ENCODE measurements around the gene SPATA2.
"Not testable (repeated sequence)": the region's sequence is repeated elsewhere in the genome, so short reads cannot be mapped to it uniquely, and the experiment has no call there.

The SPATA2 gene

DNA sequence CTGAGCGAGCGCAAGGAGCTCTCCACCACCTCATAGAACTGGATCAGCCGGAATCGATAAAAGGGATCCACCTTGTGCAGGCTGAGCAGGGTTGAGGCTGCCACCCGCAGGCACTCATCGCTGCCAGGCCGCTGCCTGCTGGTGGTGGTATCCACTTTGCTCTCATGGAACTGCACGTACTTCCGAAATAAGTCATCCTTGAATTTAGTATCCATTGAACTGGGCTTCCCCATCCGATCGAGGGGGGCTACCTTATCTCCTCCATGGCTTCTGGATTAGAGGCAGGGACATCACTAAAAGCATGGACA lies 7.1 kb downstream of the SPATA2 start:
- in situ Hi-C loops (cut with HindIII; ENCODE audit: low pct_ligation_motif_present, low pct_unique_long_range_greater_than_20kb, low sequenced_read_pairs) = no loop called here
- DNase-seq = no peak

GRCh38 chr20:49907405-49908257 lies 7.7 kb downstream of the SPATA2 start:
- DNase-seq = no peak
- in situ Hi-C loops (cut with HindIII; ENCODE audit: low pct_ligation_motif_present, low pct_unique_long_range_greater_than_20kb, low sequenced_read_pairs) = no loop called here

DNA sequence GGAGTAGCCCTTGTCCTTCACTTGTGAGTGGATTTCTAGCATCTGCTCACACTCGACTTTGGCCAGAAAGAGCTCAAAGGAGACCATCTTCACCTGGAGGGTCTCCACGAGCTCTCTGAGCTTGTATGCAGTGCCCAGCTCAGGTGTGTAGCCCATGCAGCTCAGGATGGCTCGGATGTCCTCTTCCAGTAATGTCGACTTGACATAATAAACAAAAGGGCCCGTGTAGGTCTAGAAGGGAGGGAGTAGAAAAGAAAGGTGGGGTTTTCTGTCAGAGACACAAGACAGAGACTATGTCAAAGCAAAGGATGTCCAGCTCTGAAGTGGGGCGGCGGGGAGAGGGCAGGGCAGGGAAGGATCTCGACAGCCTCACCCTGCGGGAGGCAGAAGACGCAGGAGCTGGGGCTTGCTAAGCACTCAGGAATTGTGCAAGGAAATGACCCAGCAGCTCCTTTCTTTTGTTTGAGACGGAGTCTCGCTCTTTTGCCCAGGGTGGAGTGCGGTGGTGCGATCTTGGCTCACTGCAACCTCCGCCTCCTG lies 8.6 kb downstream of the SPATA2 start:
- DNase-seq = no peak
- in situ Hi-C loops (cut with HindIII; ENCODE audit: low pct_ligation_motif_present, low pct_unique_long_range_greater_than_20kb, low sequenced_read_pairs) = no loop called here

- in situ Hi-C loops (cut with HindIII; ENCODE audit: low pct_ligation_motif_present, low pct_unique_long_range_greater_than_20kb, low sequenced_read_pairs) = no loop called here
- no peak for DNase-seq
These were observed 9.2 kb downstream of the SPATA2 start for GRCh38 chr20:49906101-49906604.

DNA sequence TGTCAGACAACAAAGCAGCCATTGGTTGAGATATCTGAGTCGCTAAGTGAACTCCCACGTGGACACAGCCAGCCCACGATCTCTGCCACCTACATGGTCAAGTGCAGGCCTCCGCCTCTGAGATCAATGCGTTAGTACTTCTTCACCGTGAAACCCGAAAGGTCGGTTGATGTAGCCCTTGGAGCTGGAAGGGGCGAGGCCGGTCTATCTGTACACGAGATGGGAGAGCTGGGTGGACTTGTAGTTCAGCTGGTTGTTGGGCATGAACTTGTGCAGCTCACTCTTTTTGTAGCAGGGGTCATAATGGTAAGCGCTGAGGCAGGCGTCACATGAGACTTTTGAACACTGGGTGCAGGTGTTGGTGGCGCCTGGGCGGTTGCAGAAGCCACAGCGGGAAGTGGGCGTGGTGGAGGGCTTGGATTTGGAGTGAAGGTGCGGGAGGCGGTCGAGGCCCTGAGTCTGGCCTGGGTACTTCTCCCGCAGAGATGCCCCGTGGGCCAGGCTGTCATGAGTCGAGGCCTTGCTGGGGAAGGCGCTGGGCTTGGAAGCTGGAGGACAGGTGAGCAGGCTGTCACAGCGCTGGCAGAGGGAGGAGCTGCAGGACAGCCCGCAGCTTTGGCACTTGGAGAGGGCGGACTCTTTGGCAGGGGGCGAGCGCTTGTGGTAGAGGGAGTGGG lies 9.8 kb downstream of the SPATA2 start:
- in situ Hi-C loops (cut with HindIII; ENCODE audit: low pct_ligation_motif_present, low pct_unique_long_range_greater_than_20kb, low sequenced_read_pairs) = no loop called here
- DNase-seq = no peak

- in situ Hi-C loops (cut with HindIII; ENCODE audit: low pct_ligation_motif_present, low pct_unique_long_range_greater_than_20kb, low sequenced_read_pairs) = no loop called here
- DNase-seq = no peak
These were observed 10.7 kb downstream of the SPATA2 start for GRCh38 chr20:49904440-49905214.

DNA sequence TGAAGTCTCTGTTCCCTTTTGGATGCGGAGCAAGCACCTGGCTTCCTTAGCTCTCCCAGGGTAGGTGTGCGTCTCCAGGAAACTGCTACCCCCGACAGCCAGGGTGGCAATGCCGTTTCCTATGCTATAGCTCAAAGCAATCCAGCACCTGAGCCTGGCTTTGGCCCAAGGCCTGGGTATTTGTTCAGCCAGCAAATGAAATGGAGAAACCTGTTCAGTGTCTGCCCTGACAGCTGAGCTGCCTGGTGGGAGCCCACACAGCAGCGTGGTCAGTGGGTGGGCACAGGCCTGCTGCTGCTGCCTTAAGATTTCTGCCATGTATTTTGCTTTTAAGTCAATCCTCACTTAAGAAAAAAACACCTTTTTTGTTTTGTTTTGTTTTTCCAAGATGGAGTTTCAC lies 13.7 kb downstream of the SPATA2 start:
- in situ Hi-C loops (cut with HindIII; ENCODE audit: low pct_ligation_motif_present, low pct_unique_long_range_greater_than_20kb, low sequenced_read_pairs) = no loop called here

DNA sequence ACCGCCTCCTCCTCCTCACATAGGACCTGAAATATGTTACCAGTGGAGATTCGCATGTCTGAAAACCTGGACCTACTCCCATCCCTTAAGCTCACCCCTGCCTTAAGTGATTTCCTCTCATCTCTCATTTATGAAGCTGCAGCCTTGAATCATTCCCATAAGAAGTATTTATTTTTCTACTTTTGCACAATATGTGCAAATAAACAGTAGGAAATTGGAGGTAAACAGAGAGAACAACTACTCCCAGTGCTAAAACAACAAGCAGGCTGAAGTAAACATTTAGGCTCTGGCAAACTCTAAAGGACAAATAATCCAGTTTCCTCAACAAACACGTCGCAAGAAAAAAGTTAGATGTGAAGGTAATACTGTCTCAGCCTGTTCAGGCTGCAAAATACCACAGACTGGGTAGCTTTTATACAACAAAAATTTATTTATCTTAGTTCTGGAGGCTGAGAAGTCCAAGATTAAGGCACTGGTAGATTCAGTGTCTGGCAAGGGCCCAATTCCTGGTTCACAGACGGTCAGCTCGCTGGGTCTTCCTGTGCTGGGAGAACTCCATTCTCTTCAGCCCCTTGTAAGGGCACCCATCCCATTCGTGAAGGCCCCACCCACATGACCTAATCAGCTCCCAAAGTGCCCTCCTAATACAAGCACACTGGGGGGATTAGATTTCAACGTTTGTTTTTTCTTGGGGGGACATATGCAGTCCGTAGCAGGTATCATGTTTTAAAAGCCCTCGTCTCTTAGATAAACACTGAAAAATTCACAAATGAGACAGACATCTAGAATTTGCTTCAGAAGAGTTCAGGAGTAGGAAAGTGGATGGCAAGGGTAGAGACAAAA lies 15.6 kb downstream of the SPATA2 start:
- in situ Hi-C loops (cut with HindIII; ENCODE audit: low pct_ligation_motif_present, low pct_unique_long_range_greater_than_20kb, low sequenced_read_pairs) = no loop called here
- no peak for DNase-seq

More for the DNA sequence above, 13.7 kb downstream of the SPATA2 start:
- no peak for DNase-seq

- in situ Hi-C loops (cut with HindIII; ENCODE audit: low pct_ligation_motif_present, low pct_unique_long_range_greater_than_20kb, low sequenced_read_pairs) = no loop called here
- no peak for DNase-seq
These were observed 19.1 kb downstream of the SPATA2 start for GRCh38 chr20:49896204-49896603.

DNA sequence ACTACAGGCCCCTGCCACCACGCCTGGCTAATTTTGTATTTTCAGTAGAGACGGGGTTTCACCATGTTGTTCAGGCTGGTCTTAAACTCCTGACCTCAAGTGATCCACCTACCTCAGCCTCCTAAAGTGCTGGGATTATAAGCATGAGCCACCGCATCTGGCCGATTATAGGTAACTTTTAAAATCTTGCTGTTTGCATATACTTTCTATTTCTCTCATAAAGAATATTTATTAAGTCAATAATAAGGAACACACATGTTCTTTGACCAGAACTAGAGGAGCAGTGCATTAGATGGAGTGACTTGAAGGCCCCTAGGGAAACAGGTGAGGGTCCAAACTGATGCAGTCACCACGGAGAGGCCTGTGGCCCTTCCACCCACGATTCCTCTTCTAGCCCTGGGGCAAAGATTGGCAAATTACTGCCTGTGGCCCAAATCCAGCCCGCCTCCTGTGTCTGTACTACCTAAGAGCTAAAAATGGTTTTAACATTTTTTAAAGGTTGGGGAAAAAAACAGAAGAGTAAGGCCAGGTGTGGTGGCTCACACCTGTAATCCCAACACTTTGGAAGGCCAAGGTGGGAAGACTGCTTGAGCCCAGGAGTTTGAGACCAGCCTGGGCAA lies 19.7 kb downstream of the SPATA2 start:
- in situ Hi-C loops (cut with HindIII; ENCODE audit: low pct_ligation_motif_present, low pct_unique_long_range_greater_than_20kb, low sequenced_read_pairs); DNase-seq: not testable (repeated sequence)

GRCh38 chr20:49894073-49894470 lies 21.3 kb downstream of the SPATA2 start:
- in situ Hi-C loops (cut with HindIII; ENCODE audit: low pct_ligation_motif_present, low pct_unique_long_range_greater_than_20kb, low sequenced_read_pairs) = no loop called here
- DNase-seq = no peak

DNA sequence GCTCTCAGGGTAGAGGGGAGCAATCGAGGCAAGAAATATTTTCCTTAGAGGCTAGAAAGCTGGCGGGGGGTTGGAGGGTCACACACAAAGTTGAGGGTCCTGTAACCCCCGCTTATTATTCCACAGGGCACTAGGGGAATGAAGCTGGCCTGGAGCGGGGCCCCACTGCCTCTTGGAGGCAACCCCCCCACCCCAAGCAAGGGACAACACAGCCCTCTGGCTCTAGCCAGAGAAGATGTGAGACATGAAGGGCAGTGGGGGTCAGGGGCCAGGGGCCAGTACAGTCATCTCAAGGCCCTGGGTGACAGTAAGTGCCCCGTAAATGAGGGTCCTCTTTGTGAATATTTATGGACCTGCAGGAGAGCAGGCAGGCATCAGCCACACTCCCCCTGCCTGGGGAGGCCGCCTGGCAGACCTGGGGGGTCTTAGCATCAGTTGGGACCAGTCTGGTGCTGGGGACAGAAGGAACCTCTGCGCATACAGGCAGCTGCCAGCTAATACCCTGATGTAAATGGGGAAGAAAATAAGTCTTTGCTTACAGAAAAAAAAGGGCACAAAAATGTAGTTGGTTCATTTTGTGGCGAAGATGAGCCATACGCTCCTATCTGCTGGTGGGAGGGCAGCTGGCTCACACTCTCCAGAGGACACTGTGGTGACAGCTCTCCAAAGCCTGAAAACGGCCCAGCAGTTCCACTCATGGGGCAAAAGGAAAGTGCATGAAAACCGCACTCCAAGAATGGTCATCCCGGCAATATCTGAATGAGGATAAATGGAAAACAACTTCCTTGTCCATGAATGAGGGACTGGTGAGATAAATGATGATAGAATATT lies 21.9 kb downstream of the SPATA2 start:
- in situ Hi-C loops (cut with HindIII; ENCODE audit: low pct_ligation_motif_present, low pct_unique_long_range_greater_than_20kb, low sequenced_read_pairs) = no loop called here
- DNase-seq = no peak

GRCh38 chr20:49892817-49893216 lies 22.5 kb downstream of the SPATA2 start:
- DNase-seq = no peak
- in situ Hi-C loops (cut with HindIII; ENCODE audit: low pct_ligation_motif_present, low pct_unique_long_range_greater_than_20kb, low sequenced_read_pairs) = no loop called here

DNA sequence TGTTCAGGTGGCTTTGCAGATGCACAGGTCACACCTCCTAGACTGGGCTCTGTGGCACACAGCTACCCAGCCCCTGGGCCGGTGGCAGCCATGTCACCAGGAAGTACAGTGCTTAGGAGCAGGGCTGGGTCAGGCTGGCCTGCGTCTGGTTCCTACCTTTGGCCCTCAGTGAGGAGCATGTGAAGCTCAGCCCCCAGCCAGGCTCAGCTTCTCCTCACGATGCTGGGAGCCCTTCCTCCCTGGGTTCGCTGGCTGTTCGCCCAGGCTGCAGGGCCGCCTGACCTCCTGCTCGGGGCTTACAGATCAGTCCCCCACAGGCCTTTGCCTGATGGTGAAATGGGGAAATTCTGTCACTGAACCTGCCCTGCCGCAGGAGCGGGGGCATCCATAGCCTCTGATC lies 23.1 kb downstream of the SPATA2 start:
- no peak for DNase-seq
- in situ Hi-C loops (cut with HindIII; ENCODE audit: low pct_ligation_motif_present, low pct_unique_long_range_greater_than_20kb, low sequenced_read_pairs) = no loop called here

DNA sequence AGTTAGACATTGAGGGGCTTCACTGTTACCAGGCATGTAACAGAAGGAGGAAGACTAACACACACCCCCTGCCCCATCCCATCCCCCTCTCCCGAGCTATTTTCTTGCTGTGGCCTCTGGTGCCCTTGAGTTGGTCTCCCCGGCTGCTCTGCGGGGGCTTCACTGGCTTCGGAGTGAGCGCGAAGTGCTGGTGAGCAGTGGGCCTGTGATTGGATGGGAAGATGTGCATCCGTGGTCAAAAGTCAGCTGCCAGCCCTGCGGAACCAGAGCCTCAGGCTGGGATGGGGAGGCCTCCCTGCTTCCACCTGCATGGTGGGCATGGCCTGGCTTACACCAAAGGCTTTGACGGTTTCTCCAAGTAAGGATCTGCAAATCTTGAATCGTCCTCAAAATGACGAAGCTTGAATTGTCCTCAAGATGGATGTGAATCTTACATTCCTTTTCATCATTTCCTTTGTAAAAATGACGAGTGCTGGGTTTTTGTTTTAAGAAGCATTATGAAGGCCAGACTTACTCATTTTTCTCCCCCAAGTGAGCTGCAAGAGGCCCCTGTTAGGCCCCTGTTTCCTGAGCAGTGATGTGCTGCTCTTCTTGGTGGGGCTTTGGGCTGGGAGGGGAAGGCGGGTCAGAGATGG lies 23.7 kb downstream of the SPATA2 start:
- in situ Hi-C loops (cut with HindIII; ENCODE audit: low pct_ligation_motif_present, low pct_unique_long_range_greater_than_20kb, low sequenced_read_pairs) = no loop called here

DNA sequence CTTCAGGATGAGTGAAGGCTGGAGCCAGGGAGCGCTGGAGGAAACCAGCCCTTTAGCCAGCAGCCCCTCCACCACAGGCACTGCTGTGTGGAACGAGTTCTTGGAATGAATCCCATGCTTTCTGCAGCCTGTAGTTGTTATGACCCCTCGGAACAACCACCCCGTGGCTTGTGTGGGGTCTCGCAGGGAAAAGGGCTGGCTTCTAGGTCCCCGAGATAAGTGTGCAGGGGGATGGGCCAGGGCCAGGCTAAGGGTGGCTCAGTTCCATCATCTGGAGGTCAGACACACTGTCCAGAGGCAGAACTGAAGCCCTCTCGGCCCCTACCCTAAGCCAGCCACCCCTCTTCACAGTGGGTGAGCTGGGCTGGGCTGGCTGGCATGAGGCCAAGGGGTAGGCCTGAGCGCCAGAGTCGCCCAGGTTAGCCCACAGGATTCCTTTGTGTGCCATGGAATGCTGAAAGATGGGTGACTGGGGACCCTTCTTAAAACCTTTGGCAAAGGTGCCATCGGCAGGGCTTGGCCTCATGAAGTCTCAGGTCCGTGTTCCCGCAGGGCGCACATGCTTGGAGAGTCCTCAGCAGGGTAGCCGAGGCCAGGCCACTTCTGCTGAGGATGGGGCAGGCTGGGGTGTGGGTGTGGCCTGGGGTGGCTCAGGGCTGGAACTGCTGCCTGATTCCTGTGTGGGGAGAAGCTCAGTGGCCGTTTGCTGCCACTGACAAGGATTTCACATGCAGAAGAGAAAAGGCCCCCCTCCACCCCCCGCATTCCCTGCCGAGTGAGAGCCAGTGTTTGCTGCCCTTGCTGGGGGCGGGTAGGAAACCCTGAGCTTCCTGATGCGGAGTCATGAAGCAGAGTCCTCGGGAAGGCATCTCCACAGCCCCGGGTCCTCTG lies 24.6 kb downstream of the SPATA2 start:
- in situ Hi-C loops (cut with HindIII; ENCODE audit: low pct_ligation_motif_present, low pct_unique_long_range_greater_than_20kb, low sequenced_read_pairs) = no loop called here
- no peak for DNase-seq

More for the DNA sequence above, 23.7 kb downstream of the SPATA2 start:
- DNase-seq = no peak

Measured in ACHN (cell line).